Cardiac muscle cell (in vitro differentiated cells and primary cell): Measurements from ENCODE around the gene CACNA1C. TPM values are rescaled to one million over a fixed set of nuclear protein-coding genes. Genes with fewer than 3 reads are reported as not detected.

Source experiments
- DNase-seq, 2 donors: peaks; one replicate each; pipeline versions ENCODE4 v3.0.0 to v3.0.0-alpha.2; 2010 to 2017; ENCODE audit warnings: low read depth in 1 of 2, low spot score in 1 of 2
- H3K27ac ChIP-seq: fragments of 200-600 bp; sonication (generic); 2 replicates; pipeline ENCODE4 v1.5.1; 2016
- H3K27me3 ChIP-seq: fragments of 200-600 bp; sonication (generic); 2 replicates; pipeline ENCODE4 v1.6.0; 2016; ENCODE audit warnings: control low read depth
- H3K36me3 ChIP-seq: fragments of 200-600 bp; sonication (generic); 2 replicates; pipeline ENCODE4 v1.5.1; 2016; ENCODE audit warnings: control low read depth
- H3K4me1 ChIP-seq: fragments of 200-600 bp; sonication (generic); 2 replicates; pipeline ENCODE4 v1.8.1; 2017; ENCODE audit warnings: low read depth, mild to moderate bottlenecking, mixed run types
- H3K4me3 ChIP-seq: fragments of 200-600 bp; sonication (generic); 2 replicates; pipeline ENCODE4 v1.5.1; 2016; ENCODE audit warnings: mild to moderate bottlenecking
- H3K9me3 ChIP-seq: fragments of 200-600 bp; sonication (generic); 2 replicates; pipeline ENCODE4 v1.5.1; 2017; ENCODE audit warnings: low read depth, mild to moderate bottlenecking, control low read depth
- polyA plus RNA-seq: library from polyadenylated mRNA; unstranded; fragments of >200 nt; fragmentation: Nextera tagmentation; extraction: Ambion mirVana; gene quantifications from 2 replicates; pipeline ENCODE4 v1.2.1, GENCODE V29; 2016
- total RNA-seq: library from RNA; depleted of rRNA; stranded (reverse); fragments of >200 nt; gene quantifications from 2 replicates; pipeline ENCODE4 v1.2.3, GENCODE V29; 2016
- TF ChIP-seq, protein P1 (sequence below): IDR thresholded peaks from 2 replicates; pipeline ENCODE4 v1.5.1; 2012; ENCODE audit warnings: low read depth, mild to moderate bottlenecking, low read length

Gene CACNA1C
- total and polyA plus RNA-seq, 2 experiments from 2014 or later = 40.8 to 77.8 TPM

DNA sequence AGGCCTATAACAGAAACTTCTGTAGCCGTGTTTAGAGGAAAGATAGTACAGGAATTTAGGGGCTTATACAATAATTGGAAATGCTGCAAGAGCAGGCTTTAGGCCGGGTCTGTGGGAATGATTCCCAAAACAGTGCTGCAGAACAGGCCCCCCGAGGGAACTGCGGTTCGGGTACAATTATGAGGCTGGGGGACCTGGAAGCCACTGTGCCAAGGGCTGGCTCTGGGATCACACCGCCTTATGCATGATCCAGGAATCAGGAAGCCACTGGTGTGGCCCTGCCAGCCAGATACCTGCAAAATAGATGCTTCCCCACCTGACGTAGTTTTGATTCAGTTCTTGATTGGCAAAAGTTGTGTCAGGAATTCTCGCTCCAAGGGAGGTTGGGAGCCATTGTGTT is 55.4 kb downstream of the CACNA1C start:
- H3K27me3 ChIP-seq = no peaks in the 10 kb centered on the region
- no peak for DNase-seq
- no peak overlapping the region for H3K4me3 ChIP-seq
- H3K36me3 ChIP-seq = no peaks in the 10 kb centered on the region
- H3K9me3 ChIP-seq = no peaks in the 10 kb centered on the region
- TF ChIP-seq, protein P1, sequence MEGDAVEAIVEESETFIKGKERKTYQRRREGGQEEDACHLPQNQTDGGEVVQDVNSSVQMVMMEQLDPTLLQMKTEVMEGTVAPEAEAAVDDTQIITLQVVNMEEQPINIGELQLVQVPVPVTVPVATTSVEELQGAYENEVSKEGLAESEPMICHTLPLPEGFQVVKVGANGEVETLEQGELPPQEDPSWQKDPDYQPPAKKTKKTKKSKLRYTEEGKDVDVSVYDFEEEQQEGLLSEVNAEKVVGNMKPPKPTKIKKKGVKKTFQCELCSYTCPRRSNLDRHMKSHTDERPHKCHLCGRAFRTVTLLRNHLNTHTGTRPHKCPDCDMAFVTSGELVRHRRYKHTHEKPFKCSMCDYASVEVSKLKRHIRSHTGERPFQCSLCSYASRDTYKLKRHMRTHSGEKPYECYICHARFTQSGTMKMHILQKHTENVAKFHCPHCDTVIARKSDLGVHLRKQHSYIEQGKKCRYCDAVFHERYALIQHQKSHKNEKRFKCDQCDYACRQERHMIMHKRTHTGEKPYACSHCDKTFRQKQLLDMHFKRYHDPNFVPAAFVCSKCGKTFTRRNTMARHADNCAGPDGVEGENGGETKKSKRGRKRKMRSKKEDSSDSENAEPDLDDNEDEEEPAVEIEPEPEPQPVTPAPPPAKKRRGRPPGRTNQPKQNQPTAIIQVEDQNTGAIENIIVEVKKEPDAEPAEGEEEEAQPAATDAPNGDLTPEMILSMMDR = no peak
- H3K4me1 ChIP-seq = peaks cover 28% of the 10 kb centered on the region
- H3K27ac ChIP-seq = peak overlapping the region; percentile 62

DNA sequence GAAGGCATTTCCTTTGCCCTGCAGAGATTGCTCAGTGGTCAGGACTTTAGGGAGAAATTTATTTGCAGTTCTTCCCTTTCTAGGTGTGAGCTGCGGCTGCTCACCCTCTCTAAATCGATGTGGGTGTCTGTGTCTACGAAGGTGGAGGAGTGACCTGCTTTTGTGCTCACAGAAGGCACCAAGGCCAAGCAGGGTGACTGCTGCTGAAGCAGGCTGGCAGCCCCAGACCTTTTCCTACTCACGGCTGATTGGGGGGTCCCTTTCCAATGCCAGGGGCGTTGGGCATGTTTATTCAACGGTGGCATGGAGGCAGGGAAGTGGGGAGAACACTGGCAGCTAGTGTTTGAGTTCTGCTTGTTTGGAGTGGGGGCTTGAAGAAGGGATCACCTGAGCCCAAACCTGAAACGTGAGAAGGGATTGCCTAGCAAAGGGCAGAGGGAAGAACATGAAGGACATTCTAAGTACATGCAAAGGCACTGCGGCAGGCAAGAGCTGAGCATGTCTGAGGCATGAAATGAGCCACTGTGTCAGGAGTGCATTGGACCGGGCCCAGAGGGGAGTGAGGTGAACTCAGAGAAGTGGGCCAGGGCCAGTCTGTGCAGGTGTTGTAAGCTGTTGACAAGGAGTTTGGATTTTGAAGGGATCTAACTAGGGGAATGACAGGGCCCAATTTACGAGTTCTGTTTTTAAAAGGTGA is 56.3 kb downstream of the CACNA1C start:
- Histone ChIP-seq H3K4me3 (no peak overlapping the region), H3K27me3 (no peaks in the 10 kb centered on the region), H3K27ac (peak overlapping the region; percentile 62), H3K9me3 (no peaks in the 10 kb centered on the region), H3K36me3 (no peaks in the 10 kb centered on the region), H3K4me1 (peaks cover 37% of the 10 kb centered on the region)
- no peak for DNase-seq
- TF ChIP-seq, protein P1 = no peak

DNA sequence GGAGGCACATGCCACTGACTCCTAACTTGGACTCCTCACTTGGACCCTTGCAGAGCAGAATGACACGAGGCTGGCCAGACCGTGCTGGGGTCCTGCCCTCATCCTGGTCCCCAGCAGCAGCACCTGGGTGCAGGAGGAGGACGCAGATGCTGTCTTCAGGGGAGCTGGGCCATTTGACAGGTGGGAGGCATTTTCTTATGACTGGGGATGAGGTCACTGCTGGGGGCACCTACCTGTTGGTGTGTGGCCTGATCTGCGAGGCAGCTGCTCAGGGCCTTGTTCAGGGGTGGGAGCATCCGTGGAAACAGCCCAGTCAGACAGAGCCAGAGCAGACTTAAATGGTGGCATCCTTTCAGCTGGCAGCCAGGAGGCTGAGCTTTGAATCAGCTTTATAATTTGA is 57.3 kb downstream of the CACNA1C start:
- TF ChIP-seq, protein P1 = no peak
- Histone ChIP-seq H3K36me3 (no peaks in the 10 kb centered on the region), H3K27me3 (no peaks in the 10 kb centered on the region), H3K9me3 (no peaks in the 10 kb centered on the region), H3K27ac (no peak overlapping the region), H3K4me3 (no peak overlapping the region), H3K4me1 (peaks cover 39% of the 10 kb centered on the region)
- DNase-seq = no peak

DNA sequence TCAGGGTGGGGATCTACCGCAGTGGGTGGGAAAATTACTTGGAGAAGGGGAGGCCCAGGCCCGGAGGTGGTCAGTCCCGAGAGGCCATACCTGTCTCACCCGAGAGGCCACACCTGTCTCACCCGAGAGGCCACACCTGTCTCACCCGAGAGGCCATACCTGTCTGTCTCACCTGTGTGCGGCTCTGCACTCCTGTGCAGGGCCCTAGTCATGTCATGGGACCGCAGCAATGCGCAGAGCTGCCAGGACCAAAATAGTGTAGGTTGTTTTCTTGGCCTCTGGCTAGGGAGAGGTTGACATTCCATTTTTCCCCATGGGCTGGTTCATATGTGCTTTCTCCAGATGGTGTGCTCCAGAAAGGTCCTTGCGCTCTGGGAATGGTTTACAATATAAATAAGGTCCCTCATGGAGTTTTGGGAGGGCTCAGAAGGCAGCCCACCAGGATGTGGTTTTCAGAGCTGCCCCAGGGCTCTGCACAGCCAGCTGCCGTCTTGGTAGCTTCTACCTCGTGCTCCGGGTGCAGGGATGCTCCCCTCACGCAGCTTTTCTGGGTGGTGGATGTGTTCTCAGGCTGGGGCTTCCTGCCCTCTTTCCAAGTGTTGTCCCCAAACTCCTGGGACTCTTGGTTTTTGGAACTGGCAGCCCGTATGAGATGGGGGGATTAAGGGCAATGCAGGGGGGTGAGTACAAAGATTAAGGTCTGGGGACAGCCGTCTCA is 58.2 kb downstream of the CACNA1C start:
- Histone ChIP-seq H3K4me3 (no peak overlapping the region), H3K27ac (peak overlapping the region; percentile 17), H3K4me1 (peaks cover 39% of the 10 kb centered on the region), H3K36me3 (peaks cover 7% of the 10 kb centered on the region), H3K27me3 (no peaks in the 10 kb centered on the region), H3K9me3 (no peaks in the 10 kb centered on the region)
- TF ChIP-seq, protein P1 = no peak
- no peak for DNase-seq

DNA sequence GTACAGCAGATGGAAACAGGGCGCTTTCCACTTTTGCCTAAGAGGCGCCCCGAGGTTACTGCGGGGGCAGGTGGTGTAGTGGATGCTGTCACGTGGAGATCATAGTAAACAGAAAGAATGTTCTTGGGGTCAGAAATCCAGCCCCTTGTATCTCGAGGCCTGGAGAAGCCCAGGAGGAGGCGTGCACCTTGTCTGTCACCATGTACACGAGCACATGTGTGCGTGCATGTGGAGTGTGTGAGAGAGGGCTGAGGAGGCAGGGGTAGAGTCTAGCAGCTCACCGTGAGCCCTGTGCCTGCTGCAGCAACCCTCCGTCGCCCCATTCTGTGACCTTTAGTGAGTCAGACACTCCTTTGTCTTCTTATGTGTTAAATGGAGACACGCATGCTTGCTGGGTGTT is 59.0 kb downstream of the CACNA1C start:
- no peak for DNase-seq
- Histone ChIP-seq H3K9me3 (no peaks in the 10 kb centered on the region), H3K27me3 (no peaks in the 10 kb centered on the region), H3K4me1 (peaks cover 39% of the 10 kb centered on the region), H3K4me3 (no peak overlapping the region), H3K27ac (peak overlapping the region; percentile 41), H3K36me3 (peaks cover 7% of the 10 kb centered on the region)
- TF ChIP-seq, protein P1 = no peak
